SHP77 treated with DMSO at 0.1 percent for 48 hours (cell line): ENCODE measurements around the gene KLHL21.
A peak's percentile ranks its signal among the peaks of the same experiment; 100 is the strongest.
"Not testable (repeated sequence)": the region's sequence is repeated elsewhere in the genome, so short reads cannot be mapped to it uniquely, and the experiment has no call there.

Experiments
- DNase-seq: peaks from one replicate; lab custom pipeline; 2025; lab: John Stamatoyannopoulos, UW

KLHL21 gene

GRCh38 chr1:6624710-6625583 lies 22.3 kb upstream of the KLHL21 start, which contains the start of gene THAP3:
Gene THAP3 (plus strand): TSS chr1:6624868. CDS start chr1:6625219, 351 bp downstream.
- peak; percentile 30 for DNase-seq

GRCh38 chr1:6623269-6623965 lies 20.7 kb upstream of the KLHL21 start:
- DNase-seq: no peak

GRCh38 chr1:6622396-6623152 lies 19.9 kb upstream of the KLHL21 start:
- DNase-seq: no peak

GRCh38 chr1:6621429-6622391 lies 19.0 kb upstream of the KLHL21 start:
- DNase-seq: no peak

GRCh38 chr1:6619045-6619444 lies 16.4 kb upstream of the KLHL21 start:
- no peak for DNase-seq

- DNase-seq: no peak
Measured at GRCh38 chr1:6614929-6615785, 12.5 kb upstream of the KLHL21 start.

- no peak for DNase-seq
Measured at GRCh38 chr1:6614019-6614928, 11.6 kb upstream of the KLHL21 start.

- peak; percentile 95 for DNase-seq
Measured at GRCh38 chr1:6613361-6614018, 10.8 kb upstream of the KLHL21 start, which contains the start of gene PHF13. Gene PHF13 (plus strand): TSS chr1:6613731. CDS start chr1:6614067, 336 bp downstream.

GRCh38 chr1:6612641-6613360 lies 10.1 kb upstream of the KLHL21 start:
- no peak for DNase-seq

GRCh38 chr1:6603915-6604558 lies 1.4 kb upstream of the KLHL21 start:
- no peak for DNase-seq

GRCh38 chr1:6603238-6603914 lies 707 bp upstream of the KLHL21 start:
- no peak for DNase-seq

- DNase-seq: no peak
Measured at GRCh38 chr1:6601923-6602668, 573 bp downstream of the KLHL21 start.

- DNase-seq: no peak
Measured at GRCh38 chr1:6601049-6601922, 1.4 kb downstream of the KLHL21 start.

GRCh38 chr1:6600410-6601048 lies 2.1 kb downstream of the KLHL21 start:
- DNase-seq: no peak

GRCh38 chr1:6599991-6600390 lies 2.7 kb downstream of the KLHL21 start:
- not testable (repeated sequence) for DNase-seq
